Sigmoid colon (tissue), 4 donors: ENCODE results near the gene MTA1.

Source experiments
- POLR2AphosphoS5 ChIP-seq, 4 donors: sonication (generic); formaldehyde crosslinking; IDR thresholded peaks; one replicate each; pipeline ENCODE4 v1.6.1; 2017; ENCODE audit warnings: antibody characterized with exemption in 4 of 4
- TF ChIP-seq, protein P1 (sequence below), 4 experiments: fragments of 450-650 bp in 3 of 4; fragments of 200-600 bp in 1 of 4; IDR thresholded peaks; one replicate each; pipeline ENCODE4 v1.5.1; 2016 to 2019; ENCODE audit warnings: antibody characterized with exemption in 4 of 4, mild to moderate bottlenecking in 3 of 4, moderate library complexity in 2 of 4

- TF ChIP-seq, protein P1, sequence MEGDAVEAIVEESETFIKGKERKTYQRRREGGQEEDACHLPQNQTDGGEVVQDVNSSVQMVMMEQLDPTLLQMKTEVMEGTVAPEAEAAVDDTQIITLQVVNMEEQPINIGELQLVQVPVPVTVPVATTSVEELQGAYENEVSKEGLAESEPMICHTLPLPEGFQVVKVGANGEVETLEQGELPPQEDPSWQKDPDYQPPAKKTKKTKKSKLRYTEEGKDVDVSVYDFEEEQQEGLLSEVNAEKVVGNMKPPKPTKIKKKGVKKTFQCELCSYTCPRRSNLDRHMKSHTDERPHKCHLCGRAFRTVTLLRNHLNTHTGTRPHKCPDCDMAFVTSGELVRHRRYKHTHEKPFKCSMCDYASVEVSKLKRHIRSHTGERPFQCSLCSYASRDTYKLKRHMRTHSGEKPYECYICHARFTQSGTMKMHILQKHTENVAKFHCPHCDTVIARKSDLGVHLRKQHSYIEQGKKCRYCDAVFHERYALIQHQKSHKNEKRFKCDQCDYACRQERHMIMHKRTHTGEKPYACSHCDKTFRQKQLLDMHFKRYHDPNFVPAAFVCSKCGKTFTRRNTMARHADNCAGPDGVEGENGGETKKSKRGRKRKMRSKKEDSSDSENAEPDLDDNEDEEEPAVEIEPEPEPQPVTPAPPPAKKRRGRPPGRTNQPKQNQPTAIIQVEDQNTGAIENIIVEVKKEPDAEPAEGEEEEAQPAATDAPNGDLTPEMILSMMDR (IDR thresholded peaks at IDR 0.05), result no peak
- TF ChIP-seq POLR2AphosphoS5 (IDR thresholded peaks at IDR 0.05), result no peak
Observed at GRCh38 chr14:105470350-105471296, 51.0 kb downstream of the MTA1 start.
